Activated CD4-positive, CD25-positive, alpha-beta regulatory T cell (primary cell): ENCODE results near the gene BNIP3.

Source experiments
- DNase-seq, 4 experiments: peaks; one replicate each; lab custom pipeline; 2025; lab: John Stamatoyannopoulos, UW

Gene BNIP3

GRCh38 chr10:131981429-131982184 is at the start of gene BNIP3:
BNIP3 (minus strand) TSS chr10:131981923; CDS start chr10:131981806, 117 bp downstream.
- peak; percentile 88 to 94 (median 90) for DNase-seq

- DNase-seq = no peak
Observed at GRCh38 chr10:132030898-132031463, 49.3 kb upstream of the BNIP3 start.

GRCh38 chr10:132028706-132029105 is 47.0 kb upstream of the BNIP3 start:
- DNase-seq = no peak

- no peak for DNase-seq
Observed at GRCh38 chr10:132027423-132027983, 45.8 kb upstream of the BNIP3 start.

- peak; percentile 47 to 76 (median 66) for DNase-seq
Observed at GRCh38 chr10:132023092-132023811, 41.5 kb upstream of the BNIP3 start.

GRCh38 chr10:132022241-132022640 is 40.5 kb upstream of the BNIP3 start:
- DNase-seq = no peak

GRCh38 chr10:132021504-132022143 is 39.9 kb upstream of the BNIP3 start:
- DNase-seq = no peak

GRCh38 chr10:132021046-132021445 is 39.3 kb upstream of the BNIP3 start:
- no peak for DNase-seq

- no peak for DNase-seq
Observed at GRCh38 chr10:132020456-132020855, 38.7 kb upstream of the BNIP3 start.

- DNase-seq = no peak
Observed at GRCh38 chr10:132019366-132019765, 37.6 kb upstream of the BNIP3 start.

- no peak for DNase-seq
Observed at GRCh38 chr10:132018446-132018845, 36.7 kb upstream of the BNIP3 start.

- DNase-seq = no peak
Observed at GRCh38 chr10:132016514-132016913, 34.8 kb upstream of the BNIP3 start.

GRCh38 chr10:132011445-132011844 is 29.7 kb upstream of the BNIP3 start:
- no peak for DNase-seq

GRCh38 chr10:132011024-132011423 is 29.3 kb upstream of the BNIP3 start:
- no peak for DNase-seq

- no peak for DNase-seq
Observed at GRCh38 chr10:132010483-132010882, 28.8 kb upstream of the BNIP3 start.

GRCh38 chr10:132009575-132009974 is 27.9 kb upstream of the BNIP3 start:
- no peak for DNase-seq

- DNase-seq = no peak
Observed at GRCh38 chr10:132007681-132008080, 26.0 kb upstream of the BNIP3 start.

- DNase-seq = no peak
Observed at GRCh38 chr10:132006966-132007365, 25.2 kb upstream of the BNIP3 start.

GRCh38 chr10:132005147-132005546 is 23.4 kb upstream of the BNIP3 start:
- no peak for DNase-seq

GRCh38 chr10:132004052-132004451 is 22.3 kb upstream of the BNIP3 start:
- DNase-seq = no peak

- DNase-seq = no peak
Observed at GRCh38 chr10:132003282-132003924, 21.7 kb upstream of the BNIP3 start.

- no peak for DNase-seq
Observed at GRCh38 chr10:132002004-132002403, 20.3 kb upstream of the BNIP3 start.
